HG03196 (cell line): ENCODE data around the gene DDX41.
"Not testable (repeated sequence)": the region's sequence is repeated elsewhere in the genome, so short reads cannot be mapped to it uniquely, and the experiment has no call there.

Experiments
- ATAC-seq: cut with Tn5 transposase; IDR thresholded peaks from one replicate; pipeline ENCODE4 v1.9.1; 2021; ENCODE audit not compliant: unreplicated experiment

The DDX41 gene

DNA sequence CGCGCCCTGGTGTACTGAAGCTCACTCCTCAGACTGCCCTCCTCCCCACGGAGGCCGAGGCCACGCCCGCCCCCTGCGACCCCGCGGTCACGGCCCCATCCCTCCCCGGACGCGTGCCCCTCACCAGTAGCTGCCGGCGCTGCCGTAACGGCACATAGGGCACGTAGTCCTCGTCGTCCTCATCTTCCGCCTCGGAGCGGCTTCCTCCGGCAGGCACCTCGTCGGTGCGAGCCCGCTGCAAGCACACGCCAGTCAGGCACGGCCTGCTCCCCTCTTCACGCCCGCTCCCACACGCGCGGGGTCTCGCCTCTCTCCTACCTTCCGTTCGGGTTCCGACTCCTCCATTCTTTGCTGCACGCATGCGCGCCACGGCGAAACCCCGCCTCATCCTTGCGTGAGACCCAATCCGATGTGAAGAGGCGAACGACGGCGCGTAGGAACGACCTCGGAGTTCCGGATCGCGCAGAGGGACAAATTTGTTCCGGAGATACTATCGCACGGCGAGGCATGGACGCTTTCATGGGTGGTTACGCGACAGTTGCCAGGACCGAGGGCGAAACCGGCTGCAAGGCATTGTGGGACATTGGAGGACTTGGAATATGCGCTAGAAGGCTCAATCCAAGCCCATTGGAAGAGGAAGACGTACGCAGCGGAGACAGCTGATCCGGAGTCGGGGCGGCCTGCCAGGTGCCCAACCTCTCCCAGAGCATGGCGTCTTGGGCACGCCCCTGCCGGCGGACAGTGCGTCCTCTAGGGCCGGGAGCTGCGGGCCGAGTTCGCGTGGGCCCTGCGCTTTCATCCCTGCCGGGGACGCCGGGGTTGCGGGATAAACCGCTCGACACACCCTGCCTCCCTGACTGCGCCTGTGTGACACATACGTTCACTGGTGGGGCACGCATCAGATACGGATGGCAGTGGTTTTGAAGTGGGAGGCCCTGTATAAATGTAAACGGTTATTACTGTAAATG is at the start of gene DDX41:
DDX41 (minus strand) TSS at position 361 of the 968 bp plus-strand sequence; CDS start at position 345, 16 bp downstream.
- peak; percentile 71 for ATAC-seq

DNA sequence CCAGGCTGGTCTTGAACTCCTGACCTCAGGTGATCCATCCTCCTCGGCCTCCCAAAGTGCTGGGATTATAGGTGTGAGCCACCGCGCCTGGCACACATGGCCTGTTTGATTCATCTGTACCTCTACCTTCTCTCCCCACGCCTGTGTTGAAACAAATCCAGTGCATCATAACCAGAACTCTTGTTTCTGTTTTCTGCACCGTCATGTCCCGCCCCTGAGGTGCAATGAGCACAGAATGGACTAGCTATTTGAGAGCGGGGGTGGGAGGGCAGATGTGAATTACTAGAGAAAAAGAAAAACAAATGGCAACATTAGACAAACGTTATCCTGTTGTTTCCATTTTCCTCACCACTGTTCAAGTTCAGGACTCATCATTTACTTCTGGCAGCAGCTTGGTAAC is 48.3 kb upstream of the DDX41 start:
- ATAC-seq = no peak

DNA sequence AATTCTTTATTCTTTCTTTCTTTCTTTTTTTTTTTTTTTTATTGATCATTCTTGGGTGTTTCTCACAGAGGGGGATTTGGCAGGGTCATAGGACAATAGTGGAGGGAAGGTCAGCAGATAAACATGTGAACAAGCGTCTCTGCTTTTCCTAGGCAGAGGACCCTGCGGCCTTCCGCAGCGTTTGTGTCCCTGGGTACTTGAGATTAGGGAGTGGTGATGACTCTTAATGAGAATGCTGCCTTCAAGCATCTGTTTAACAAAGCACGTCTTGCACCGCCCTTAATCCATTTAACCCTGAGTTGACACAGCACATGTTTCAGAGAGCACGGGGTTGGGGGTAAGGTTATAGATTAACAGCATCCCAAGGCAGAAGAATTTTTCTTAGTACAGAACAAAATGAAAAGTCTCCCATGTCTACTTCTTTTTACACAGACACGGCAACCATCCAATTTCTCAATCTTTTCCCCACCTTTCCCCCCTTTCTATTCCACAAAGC is 42.7 kb upstream of the DDX41 start:
- not testable (repeated sequence) for ATAC-seq

DNA sequence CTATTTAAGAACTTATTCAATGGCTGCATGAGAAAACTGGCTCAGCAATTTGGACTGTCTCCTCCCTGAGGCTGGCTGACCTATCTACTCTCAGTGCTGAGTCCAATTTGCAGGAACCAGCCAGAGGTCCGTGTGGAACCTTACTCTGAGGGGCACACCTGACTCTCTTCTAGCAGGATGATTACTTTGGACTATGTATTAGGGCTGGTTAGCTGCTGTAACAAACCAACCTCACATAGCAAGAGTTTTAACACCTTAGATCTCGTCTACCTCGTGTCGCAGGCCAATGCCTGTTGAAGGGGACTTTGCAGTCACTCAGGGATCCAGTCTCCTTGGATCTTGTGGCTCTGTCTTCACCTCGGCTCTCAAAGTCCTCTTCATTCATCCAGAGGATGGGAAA is 41.0 kb upstream of the DDX41 start:
- ATAC-seq = no peak

DNA sequence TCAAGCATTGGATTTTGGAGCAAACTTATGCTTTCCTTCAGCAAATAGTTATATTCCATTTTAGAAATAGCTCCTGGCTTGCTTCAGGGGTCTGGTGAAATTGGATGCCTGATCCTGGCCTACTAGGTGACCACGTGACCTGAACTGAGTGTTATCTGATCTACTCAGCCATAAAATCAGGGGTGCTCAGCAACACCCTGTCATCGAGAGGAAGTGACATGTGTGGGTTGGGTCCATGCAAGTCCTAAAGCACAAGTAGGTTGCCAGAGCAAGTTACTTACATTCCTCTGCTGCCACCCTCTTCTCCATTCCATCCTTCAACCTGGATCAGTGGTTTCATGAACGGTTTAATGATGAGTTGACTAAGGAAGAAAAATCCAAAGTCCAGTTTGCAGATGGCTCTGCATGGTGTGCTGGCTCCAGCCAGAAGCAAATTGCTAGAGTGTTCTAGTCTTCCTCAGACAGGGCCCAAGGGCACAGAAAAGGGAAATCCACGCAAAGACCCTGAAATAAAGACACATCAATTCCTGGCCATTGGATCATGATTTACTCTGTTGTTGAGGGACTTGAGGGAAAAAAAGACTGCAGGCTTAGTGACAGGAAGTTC is 40.4 kb upstream of the DDX41 start:
- ATAC-seq = no peak

DNA sequence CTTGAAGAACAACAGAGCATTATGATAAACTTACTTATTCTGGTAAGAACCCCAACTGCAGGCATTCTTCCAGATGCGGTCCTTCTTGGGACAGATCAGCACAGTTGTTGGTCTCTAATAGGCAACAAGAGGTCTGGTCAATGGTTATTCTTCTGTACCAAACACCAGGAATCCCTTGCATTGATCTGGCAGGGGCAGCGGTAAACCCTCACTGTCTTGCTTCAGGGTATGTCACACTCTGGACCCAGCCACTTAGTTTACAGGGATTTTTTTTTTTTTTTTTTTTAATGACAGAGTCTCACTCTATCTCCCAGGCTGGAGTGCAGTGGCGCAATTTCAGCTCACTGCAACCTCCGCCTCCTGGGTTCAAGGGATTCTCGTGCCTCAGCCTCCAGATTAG is 38.9 kb upstream of the DDX41 start:
- ATAC-seq = no peak

DNA sequence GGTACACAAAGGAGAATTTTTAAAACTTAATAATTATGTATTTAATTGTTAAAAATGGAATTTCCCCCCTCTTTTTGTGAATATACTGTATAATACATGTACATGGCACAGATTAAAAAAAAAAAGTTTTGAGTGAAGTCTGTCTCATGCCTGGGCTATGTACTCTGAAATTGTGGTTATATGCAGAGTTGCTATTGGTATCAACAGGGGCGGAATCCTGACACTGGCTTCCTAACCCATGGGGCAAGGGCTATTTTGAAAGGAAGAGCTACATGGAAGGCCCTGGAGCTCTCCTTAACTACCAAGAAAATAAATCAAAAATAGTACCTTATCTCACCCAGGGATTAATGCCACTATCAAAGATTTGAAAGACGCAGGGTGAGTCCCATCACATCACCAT is 38.5 kb upstream of the DDX41 start:
- ATAC-seq = no peak

DNA sequence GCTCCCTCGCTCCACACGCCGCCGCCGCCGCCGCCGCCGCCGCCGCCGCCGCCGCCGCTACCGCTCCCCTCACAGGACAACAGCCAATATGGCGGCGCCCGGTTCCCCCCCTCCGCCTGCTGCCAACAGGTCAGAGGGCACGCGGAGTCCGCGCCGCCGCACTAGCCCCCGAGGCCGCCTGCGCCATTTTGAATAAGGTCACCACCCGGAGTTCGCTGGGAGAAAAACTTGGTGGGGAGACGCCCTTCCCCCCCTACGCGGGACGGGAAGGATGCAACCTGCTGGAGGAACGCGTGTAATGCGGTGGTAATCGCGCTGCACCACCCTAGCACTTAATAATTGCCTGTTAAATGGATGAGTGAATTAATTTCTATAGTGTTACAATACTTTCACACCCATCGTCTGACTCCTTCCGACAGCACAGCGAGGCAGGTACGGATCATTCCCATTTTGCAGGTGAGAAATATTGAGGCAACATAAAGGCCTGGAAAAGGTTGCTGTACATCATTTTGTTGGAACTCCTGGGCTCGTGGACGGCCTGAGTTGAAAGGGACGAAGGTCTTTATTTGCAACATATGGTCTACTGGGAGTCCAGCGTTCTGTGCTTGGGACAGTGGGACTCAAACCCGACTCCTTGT is 37.8 kb upstream of the DDX41 start, which contains the start of gene FAM193B:
FAM193B (minus strand) TSS at position 90 of the 638 bp plus-strand sequence. CDS start 105 bp downstream, outside the sequence.
- ATAC-seq = peak; percentile 83

DNA sequence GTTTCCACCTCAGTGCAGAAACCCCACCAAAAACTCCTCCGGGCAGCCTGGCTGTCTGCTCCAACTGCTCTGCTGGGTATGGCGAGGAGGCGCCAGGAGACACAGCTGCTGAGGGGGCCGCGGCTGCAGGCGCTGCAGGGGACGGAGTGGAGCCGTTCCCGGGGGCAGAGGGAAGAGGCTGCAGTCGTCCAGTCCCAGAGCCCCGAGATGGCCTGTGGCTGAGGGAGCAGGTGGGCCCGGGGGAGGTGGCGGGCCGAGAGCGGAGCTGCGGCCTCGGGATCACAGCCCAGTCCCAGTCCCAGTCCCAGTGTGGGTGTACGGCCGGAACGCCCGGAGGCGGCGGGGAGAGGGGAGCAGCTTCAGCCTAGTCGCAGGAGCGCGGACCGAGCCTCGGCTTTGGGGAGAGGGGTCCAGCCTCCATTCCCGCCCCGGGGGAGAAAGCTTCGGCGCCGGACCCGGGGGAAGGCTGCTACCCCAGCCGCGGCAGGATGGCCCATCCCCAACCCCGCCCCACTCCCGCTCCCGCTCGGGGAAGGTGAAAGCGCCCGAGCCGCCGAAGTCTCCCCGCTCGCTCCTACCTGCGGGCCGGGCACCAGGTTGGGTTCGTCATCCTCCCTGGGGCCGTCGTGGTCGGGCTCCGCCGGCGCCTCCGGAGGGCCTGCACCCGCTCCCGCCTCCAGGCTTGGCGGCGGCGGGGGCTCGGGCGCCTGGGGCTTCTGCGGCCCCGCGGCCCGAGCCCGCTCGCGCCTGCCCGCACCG is 37.1 kb upstream of the DDX41 start:
- peak; percentile 38 for ATAC-seq

DNA sequence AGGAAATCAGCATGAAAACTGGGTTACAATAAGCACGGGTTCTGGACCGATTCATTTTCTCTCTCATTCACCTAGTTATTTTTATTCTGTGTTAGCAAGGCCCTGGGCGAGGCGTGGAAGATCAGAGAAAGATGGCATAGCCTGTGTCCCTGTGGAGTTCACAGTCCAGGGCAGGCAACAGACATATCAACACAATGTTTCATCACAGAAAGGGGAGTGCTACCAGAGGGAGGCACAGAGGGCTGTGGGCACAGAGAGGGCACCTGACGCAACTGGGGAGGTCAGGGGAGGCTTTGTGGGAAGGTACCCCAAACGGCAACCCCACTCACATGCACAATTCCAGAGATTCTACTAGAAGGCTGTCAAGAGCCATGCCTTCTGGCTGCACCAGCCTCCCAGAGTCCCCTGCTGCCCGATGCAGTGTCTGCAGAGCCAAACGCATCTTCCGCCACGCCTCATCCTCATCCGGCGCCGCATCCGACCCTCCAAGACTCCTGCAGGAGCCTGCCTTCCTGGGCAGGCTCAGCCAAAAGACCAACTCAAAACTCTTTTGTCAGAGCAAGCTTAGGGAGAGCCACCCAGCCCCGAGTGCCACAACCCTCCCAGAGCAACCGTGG is 36.2 kb upstream of the DDX41 start:
- no peak for ATAC-seq

DNA sequence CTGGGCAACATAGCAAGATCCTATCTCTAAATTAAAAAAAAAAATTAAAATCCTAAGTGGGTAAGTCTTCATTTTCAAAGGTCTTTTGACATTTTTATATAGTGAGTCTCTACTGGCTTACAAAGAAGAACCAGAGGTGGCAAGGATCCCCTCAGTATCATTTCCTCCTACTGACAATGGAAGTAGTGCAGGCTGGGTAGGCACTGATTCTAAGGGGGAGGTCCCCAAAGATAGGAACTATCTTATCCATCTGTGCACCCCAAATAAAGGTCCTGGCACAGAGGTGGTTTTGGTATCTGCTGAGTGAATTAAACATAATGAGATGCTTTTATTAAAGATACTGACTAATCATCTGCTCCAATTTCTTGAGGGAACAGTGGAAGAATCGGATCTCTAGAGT is 33.4 kb upstream of the DDX41 start:
- ATAC-seq = no peak

DNA sequence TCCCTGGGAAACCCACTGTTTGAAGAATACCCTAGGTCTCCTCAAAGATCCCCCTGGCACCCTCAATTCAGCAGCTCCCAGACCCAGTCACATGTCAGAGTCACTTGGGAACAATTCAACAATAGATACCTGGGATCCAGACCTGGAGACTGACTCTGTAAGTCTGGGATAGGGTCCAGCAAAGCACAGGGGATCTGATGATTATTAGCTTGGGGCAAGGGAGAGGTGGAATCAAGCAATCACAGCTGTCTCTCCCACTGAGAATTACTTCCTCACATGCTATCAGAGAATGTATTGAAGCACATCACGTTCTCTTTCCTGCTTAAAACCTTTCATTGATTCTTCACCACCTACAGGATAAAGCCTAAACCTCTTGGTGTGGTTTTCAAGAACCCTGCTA is 31.7 kb upstream of the DDX41 start:
- ATAC-seq = no peak

DNA sequence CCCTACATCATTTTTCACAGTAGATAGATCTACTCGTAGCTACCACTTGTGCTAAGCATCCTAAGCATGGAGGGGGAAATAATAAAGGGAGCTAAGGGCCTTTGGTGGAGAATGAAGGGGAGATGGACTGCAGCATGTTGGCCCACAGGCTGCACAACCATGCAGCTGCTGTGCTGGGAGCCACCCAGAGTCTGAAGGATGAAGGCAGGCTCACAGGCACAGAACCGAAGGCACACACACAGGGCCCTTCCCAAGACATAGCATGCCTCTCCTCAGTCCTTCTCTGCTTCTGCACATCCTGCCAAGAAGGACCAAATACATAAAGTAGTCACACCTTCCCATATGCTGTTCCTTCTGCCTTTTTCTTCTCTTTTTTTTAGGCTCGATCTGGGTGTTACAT is 31.0 kb upstream of the DDX41 start:
- ATAC-seq = no peak

DNA sequence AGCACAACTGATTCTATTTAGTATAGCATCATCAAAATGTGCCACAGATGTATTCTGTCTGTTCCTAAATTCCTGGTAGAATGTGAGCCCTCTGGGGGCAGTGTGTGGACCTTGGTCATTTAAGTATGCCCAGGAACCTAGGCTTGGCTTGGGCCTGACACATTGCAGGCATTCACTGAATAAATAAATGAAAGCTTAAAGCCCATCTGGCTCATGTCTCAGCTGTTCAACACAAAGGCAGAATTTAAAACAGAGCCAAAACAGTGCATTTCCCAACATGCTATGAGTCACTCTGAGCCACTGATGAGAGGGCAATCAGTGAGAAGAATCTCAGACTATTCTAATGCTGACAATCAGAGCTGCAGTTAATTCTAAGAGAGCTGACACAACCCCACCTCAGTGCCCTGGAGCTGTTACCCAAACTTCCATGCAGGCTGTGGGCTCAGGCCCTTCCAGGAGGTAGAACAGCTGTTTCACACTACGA is 29.5 kb upstream of the DDX41 start:
- no peak for ATAC-seq

DNA sequence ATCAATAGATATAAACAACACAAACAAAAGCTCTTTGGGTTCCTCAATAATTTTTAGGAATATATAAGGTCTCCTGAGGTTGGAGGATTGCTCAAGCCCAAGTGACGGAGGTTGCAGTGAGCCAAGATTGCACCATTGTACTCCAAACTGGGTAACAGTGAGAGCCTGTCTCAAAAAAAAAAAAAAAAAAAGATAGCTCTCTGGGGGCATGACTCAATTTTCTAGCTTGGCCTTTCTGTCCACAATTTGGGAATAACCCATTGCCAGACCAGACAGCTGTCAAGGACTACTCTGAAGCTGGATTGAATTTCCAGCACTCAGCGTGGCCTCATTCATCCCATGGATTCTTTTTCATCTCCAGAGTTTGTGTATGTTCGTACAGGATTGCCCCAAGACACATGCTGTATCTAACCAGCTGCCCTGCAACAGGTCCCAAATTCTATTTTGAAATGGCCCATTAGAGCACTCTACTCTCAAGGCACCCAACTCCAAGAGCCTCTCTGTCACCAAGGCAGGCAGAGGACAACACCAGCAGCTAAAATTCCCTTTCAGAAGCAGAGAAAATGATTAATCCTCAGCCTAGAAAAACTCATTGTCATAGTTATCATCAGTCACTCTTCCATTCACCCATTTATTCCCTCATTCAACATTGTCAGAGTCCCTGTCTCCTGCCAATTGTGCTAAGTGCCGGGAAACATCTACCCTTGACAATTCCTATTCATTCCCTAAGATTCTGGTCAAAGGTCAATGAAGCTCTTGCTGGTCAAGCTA is 28.9 kb upstream of the DDX41 start:
- ATAC-seq = no peak

DNA sequence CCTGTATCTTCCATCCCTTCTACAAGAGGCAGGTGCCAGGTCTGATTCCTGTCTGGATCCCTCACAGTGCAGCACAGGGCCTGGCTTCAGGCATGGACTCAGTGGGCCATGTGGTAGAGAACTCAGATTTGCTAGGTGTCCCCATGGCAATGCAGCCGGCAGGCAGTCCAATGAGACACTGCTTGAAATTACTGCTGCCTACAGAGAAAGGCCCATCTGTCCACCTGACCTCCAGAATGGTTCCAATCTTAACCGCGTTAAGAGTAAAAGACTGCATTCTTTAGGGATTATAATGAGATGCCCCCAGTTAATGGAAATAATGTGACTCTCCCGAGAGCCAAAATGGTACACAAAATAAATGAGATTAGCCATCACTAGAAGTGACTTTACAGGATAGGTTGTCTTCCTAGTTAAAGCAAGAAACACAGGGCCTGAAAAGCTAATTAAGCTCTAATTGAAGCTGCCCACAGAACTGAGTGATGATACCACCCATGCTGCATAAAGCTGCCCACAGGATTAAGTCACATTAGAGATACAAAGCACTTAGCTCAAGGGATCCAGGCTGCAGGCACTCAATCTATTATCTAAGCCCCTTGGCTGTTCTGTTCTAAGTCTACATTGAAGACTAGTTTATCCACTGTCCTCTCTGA is 26.2 kb upstream of the DDX41 start:
- ATAC-seq = no peak

DNA sequence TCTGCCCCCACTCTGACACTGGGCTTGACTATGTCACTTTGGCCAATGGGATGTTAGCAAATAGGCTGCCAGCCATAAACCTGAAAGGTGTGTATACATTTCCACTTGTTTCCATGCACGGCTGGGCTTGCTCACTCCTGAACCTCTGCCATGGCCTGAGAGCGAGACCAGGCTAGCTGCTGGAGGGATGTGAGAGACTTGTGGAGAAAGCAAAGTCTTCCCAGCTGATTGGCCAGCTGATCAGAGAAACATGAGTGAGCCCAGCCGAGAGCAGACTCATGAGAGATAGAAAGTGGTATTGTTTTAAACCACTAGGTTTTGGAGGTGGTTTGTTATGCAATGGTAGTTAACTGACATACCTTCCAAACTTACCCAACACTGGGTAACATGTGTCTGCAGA is 23.7 kb upstream of the DDX41 start:
- ATAC-seq = no peak

DNA sequence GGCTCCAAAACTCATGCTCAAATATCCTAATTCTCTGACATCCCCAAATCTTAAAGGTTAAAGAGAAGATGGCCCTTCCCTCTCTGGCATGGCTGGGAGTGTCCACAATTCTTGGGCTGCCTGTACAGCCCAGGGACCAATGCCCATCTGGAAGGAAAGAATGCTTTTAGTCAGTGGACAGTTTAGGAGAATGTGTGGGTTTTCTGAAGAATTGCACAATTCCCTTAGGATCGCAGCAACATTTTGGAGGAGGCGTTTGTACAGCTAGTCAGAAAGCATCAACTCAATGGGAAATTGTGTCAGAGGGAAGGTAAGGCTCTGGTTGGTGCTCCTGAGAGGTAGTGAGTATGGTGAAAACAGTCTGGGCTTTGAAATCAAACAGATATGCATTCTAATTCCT is 22.6 kb upstream of the DDX41 start:
- no peak for ATAC-seq

DNA sequence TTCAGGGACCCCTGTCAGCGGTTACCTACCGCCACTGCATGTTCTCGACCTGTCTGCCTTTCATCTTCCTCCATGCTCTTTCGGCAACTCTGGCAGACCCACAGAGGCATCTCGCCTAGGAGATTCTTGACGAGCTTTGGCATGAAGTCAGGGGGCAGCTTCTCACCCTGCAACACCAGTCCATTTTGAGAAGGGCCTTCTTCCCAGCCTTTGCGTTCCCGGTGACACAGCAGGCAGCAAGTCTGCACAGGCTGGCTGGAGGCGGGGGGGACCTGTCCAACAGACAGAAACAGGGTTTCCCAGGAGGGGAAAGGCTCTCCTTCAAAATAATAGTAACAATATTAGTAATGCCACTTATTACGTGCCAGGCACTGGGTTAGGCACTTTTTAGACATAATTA is 22.1 kb upstream of the DDX41 start:
- ATAC-seq = no peak
